GM12872 (cell line): ENCODE measurements around the gene RAB13.

Experiments used
- TF ChIP-seq, protein P1 (sequence below): IDR thresholded peaks from 3 replicates; pipeline ENCODE4 v1.5.1; 2011; ENCODE audit warnings: low read depth, mild to moderate bottlenecking, low read length, moderate library complexity; ENCODE audit not compliant: insufficient read depth

RAB13 gene

DNA sequence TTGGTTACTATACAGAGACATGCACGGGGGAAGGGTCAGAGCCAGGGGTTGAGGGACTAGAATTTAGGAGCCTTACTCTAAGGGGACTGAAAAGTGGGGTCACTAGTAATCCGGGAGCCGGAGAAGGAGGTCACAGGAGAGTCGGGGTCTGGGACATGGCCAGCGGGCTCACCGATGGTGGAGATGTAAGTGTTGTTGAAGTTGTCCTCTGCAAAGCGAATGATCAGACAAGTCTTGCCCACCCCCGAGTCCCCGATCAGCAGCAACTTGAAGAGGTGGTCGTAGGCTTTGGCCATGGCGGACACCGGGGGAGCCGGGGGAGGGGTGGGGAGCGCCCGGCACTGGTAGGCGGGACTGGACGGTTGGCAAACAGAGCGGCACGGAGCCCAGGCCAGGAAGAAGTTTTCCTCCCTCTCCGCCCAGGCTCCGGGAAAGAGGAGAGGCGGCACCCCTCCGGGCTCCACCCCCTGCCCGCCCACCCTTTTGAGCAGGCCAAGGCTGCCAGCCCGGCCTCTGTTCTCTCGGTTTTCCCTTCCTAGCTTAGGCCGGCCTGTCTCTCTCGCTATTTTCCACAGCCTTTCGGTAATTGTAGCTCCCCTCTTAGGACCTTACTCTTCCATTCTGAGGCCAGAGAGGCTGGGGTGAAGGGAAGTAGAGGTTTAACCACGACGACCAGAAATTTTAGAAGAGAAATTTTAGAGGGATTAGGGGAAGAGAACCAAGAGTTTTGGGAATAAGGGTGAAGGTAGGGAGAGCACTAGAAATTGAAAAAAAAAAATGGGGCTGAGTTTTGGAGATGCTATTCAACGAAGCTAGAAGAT is at the start of gene RAB13:
RAB13 (minus strand) TSS at position 399 of the 821 bp plus-strand sequence; CDS start at position 296, 103 bp downstream.
- TF ChIP-seq, protein P1, sequence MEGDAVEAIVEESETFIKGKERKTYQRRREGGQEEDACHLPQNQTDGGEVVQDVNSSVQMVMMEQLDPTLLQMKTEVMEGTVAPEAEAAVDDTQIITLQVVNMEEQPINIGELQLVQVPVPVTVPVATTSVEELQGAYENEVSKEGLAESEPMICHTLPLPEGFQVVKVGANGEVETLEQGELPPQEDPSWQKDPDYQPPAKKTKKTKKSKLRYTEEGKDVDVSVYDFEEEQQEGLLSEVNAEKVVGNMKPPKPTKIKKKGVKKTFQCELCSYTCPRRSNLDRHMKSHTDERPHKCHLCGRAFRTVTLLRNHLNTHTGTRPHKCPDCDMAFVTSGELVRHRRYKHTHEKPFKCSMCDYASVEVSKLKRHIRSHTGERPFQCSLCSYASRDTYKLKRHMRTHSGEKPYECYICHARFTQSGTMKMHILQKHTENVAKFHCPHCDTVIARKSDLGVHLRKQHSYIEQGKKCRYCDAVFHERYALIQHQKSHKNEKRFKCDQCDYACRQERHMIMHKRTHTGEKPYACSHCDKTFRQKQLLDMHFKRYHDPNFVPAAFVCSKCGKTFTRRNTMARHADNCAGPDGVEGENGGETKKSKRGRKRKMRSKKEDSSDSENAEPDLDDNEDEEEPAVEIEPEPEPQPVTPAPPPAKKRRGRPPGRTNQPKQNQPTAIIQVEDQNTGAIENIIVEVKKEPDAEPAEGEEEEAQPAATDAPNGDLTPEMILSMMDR: no peak

DNA sequence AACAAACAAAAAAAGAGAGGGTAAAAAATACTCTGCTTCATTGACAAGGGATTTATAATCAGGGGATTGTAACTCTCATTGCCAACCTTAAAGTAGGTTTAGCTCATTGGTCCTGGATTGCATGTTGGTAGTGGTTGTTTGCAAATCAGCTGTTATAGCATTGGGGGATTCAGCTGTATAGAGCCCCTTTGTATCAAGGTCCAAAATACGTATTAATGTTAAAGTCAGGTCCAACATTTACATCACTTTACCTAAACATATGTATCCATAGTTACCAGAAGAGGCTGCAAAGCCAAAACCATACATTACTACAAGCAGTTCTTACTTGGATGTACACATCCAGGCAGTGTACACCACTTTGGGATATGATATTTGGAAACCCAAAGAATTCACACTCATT is 33.8 kb upstream of the RAB13 start:
- TF ChIP-seq, protein P1: no peak

DNA sequence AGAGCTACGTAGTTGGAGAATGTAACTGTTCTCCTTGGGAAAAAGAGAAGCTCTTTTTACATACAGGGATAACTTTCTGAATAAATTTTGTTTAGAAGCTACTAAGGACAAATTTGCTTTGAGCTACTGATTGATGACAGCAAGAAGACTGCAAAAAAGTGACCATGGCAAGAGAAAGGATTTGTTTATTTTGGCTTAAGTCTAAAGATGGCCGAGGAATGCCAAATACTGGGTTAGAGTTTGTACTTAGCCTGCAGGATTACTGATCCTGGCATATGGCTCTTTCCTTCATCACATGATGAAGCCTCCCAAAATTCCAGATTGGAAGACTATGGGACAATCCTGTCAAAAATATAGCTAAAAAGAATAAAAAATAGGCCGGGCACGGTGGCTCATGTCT is 33.1 kb upstream of the RAB13 start:
- TF ChIP-seq, protein P1: no peak

DNA sequence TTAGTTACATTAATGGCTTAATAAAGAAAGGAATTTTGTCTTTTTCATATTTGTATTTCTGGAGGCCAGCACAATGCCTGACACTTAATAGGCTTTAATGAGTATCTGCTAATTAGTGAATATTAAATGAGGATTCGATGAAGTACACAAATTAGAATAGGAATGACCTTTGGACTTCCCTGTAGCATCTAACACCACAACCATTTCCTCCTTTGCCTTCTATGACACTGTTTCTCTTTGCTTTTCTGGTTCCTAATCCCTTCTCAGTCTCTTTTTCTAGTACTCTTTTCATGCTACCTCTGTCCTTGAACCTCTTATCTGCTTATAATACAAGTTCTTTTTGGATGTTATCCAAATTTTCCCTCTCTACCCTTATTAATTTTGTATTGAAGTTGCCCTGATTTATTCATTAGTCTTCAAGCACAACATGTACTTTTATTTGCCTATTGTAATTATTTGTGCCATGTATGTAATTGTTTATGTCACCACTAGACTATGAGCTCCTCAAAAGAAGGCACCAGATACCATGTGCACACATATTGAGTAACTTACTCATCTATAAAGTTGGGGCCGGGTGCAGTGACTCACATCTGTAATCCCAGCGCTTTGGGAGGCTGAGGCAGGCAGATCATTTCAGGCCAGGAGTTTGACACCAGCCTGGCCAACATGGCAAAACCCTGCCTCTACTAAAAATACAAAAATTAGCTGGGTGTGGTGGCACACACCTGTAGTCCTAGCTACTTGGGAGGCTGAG is 28.2 kb upstream of the RAB13 start:
- TF ChIP-seq, protein P1: no peak

DNA sequence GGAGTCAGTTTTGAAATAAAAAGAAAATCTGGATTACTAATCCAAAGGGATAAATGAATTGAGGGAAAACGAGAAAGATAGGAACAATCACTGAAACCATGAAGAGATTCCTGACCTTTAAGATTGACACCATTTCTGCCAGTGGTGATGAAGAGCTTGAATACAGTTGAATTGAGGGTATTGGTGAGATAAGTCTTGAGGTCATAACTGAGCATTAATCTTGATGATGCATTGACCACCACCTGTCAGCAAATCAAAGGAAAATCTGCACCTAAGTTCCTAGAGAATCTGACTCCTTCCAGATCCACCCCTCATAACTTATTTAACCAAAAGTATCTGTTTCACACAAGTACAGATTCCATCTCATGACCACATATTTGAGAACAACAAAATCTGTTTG is 26.0 kb upstream of the RAB13 start:
- TF ChIP-seq, protein P1: no peak

DNA sequence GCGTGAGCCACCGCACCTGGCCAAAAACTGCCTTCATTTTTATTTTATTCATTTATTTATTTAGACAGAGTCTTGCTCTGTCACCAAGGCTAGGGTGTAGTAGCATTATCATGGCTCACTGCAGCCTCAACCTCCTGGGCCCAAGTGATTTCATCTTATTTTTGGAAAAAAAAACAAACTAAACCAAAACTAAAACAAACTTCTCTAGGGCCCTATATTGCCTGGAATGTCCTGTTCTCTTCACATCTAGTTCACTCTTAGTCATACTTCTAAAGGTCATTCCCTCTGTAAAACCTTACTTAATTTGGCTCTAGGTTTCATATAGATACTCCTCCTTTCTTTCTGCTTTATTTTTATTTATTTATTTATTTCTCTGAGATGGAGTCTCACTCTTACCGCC is 20.0 kb upstream of the RAB13 start:
- TF ChIP-seq, protein P1: no peak

DNA sequence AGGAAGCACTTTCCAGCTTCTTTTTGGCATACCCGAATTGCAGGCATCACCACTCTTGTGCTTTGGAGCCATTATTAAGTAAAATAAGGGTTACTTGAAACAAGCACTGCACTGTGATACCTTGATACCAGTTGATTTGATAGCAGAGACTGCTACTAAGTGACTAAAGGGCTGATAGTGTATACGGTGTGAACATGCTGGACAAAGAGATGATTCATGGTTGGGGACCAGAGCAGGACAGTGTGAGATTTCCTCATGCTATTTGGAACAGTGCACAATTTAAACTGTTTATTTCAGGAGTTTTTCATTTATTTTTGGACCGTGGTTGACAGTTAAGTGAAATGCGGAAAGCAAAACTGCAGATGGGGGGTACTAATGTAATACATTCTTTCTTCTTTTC is 14.3 kb upstream of the RAB13 start:
- TF ChIP-seq, protein P1: no peak
